Testis (tissue), 2 donors: ENCODE data around the gene ZKSCAN3.

Experiments
- CTCF ChIP-seq, 3 experiments: fragments of 450-650 bp in 2 of 3; fragments of 200-600 bp in 1 of 3; sonication (generic) in 1 of 3; IDR thresholded peaks; one replicate each; pipeline ENCODE4 v1.5.1; 2016 to 2019; ENCODE audit warnings: antibody characterized with exemption in 3 of 3, mild to moderate bottlenecking in 2 of 3, moderate library complexity in 1 of 3
- POLR2A ChIP-seq: fragments of 450-650 bp; IDR thresholded peaks from one replicate; pipeline ENCODE4 v1.6.1; 2017; ENCODE audit warnings: antibody characterized with exemption, mild to moderate bottlenecking, moderate library complexity

DNA sequence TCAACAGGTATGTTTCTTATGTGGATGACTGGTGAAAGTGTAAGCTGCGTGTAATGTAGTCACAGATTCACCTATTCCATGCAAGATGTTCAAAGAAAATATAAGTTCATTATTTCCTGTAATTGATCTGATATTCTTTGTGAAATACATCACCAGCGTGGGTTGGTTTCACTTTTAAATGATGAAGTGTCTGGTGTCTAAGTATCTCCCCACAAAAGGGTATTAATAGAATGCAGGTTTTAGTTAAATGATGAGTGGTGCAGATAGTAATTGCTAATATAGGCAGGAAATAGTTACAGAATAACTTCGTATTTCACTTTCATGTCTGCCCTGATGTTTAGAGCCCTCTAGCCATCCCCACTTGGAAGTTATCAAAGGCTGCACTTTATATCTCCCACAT, 46.2 kb upstream of the ZKSCAN3 start:
- no peak for TF ChIP-seq CTCF (IDR thresholded peaks at IDR 0.05)
- no peak for TF ChIP-seq POLR2A
